ENCODE results near the gene SMPD3. TPM values are rescaled to one million over a fixed set of nuclear protein-coding genes. Genes with fewer than 3 reads are reported as not detected.

SMPD3 gene
- total and polyA plus RNA-seq, 12 donors, result 0.03 to 1.2 (median 0.22) TPM; not detected in 1

GRCh38 chr16:68470461-68471150, 22.3 kb upstream of the SMPD3 start:
- Histone ChIP-seq H3K9me3 (no peaks in the 10 kb centered on the region), H3K27me3 (no peaks in the 10 kb centered on the region), H3K4me1 (peaks cover 3 to 63% (median 50%) of the 10 kb centered on the region in 9 donors), H3K36me3 (no peaks in the 10 kb centered on the region), H3K4me3 (peak overlapping the region in 6 of 10 donors; percentile 12 to 40 (median 36)), H3K27ac (peak overlapping the region in 8 of 10 donors; percentile 31 to 82 (median 65))
- DNase-seq (peak in 1 of 2 donors; percentile 29), ATAC-seq (peak; percentile 56 to 87 (median 78))
- intact Hi-C loops (cut with DNase I), result loop anchor here in 1 of 10 donors (10.0 kb wide), 1 partner anchor 76 kb away; no protein-coding TSS in a partner anchor
- TF ChIP-seq, protein P1, sequence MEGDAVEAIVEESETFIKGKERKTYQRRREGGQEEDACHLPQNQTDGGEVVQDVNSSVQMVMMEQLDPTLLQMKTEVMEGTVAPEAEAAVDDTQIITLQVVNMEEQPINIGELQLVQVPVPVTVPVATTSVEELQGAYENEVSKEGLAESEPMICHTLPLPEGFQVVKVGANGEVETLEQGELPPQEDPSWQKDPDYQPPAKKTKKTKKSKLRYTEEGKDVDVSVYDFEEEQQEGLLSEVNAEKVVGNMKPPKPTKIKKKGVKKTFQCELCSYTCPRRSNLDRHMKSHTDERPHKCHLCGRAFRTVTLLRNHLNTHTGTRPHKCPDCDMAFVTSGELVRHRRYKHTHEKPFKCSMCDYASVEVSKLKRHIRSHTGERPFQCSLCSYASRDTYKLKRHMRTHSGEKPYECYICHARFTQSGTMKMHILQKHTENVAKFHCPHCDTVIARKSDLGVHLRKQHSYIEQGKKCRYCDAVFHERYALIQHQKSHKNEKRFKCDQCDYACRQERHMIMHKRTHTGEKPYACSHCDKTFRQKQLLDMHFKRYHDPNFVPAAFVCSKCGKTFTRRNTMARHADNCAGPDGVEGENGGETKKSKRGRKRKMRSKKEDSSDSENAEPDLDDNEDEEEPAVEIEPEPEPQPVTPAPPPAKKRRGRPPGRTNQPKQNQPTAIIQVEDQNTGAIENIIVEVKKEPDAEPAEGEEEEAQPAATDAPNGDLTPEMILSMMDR (IDR thresholded peaks at IDR 0.05), result no peak
- 40 to 49% methylated on average over 11 of the region's 11 CpGs for WGBS, 2 donors

- Histone ChIP-seq H3K36me3 (no peaks in the 10 kb centered on the region), H3K9me3 (no peaks in the 10 kb centered on the region), H3K27me3 (no peaks in the 10 kb centered on the region), H3K4me3 (peak overlapping the region in 7 of 10 donors; percentile 10 to 40 (median 36)), H3K4me1 (peaks cover 3 to 63% (median 50%) of the 10 kb centered on the region in 9 donors), H3K27ac (peak overlapping the region in 8 of 10 donors; percentile 31 to 82 (median 65))
- intact Hi-C loops (cut with DNase I), result loop anchor here in 1 of 10 donors (10.0 kb wide), 1 partner anchor 75 kb away; no protein-coding TSS in a partner anchor
- ATAC-seq (peak; percentile 8 to 48 (median 29)), DNase-seq (no peak)
- TF ChIP-seq, protein P1 (IDR thresholded peaks at IDR 0.05), result no peak
- WGBS, 2 donors, result 24 to 33% methylated on average over 11 of the region's 11 CpGs
These were observed 21.6 kb upstream of the SMPD3 start for GRCh38 chr16:68469796-68470460.

DNA sequence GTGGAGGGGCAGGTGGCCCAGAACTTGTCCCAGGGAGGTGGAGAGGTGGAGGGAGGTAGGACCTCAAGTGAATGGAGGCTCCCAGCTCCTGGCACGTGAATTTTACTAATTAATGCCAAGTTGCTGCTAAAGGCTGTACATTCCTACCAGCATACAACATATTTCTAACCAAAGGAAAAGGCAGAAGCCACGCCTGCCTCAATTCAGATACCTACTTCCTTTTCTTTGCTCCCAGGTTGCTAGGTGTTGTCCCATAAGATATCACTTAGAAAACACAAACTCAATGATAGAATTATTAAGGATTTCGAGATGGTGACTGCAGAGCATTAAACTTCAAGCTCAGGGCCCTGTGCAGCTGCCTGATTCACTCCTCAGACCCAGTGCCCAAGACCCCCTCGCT, 20.5 kb upstream of the SMPD3 start:
- intact Hi-C loops (cut with DNase I), result no loop called here
- Histone ChIP-seq H3K27ac (peak overlapping the region in 5 of 10 donors; percentile 3 to 82 (median 69)), H3K4me3 (no peak overlapping the region), H3K27me3 (no peaks in the 10 kb centered on the region), H3K36me3 (no peaks in the 10 kb centered on the region), H3K9me3 (no peaks in the 10 kb centered on the region), H3K4me1 (peaks cover 3 to 54% (median 40%) of the 10 kb centered on the region in 9 donors)
- WGBS, 2 donors, result 78 to 80% methylated on average over 4 of the region's 4 CpGs
- TF ChIP-seq, protein P1 (IDR thresholded peaks at IDR 0.05), result no peak
- ATAC-seq (no peak), DNase-seq (no peak)

DNA sequence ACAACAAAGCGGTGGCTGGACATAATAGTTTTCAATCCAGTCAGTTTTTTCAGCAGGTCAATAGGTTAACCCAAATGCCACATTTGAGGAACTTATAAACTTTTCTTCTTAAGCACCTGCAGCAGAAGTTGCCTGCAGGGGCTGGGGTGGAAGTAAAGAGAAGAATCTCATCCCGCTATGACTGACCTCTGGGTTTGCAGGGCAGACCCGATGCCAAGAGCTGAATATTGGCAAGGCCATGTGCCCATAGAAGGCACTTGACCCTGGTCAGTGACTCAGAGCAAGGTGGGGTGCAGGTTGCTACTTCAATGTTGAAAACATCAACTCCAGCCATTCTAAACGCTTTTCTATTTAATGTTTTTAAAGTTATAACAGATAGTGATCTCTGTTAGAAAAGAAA, 17.9 kb upstream of the SMPD3 start:
- intact Hi-C loops (cut with DNase I), result no loop called here
- H3K4me1 ChIP-seq, result peaks cover 3 to 37% (median 28%) of the 10 kb centered on the region in 9 donors
- peaks cover 0 to 9% (median 0%) of the 10 kb centered on the region in 11 donors for H3K9me3 ChIP-seq
- H3K36me3 ChIP-seq, result no peaks in the 10 kb centered on the region
- no peak overlapping the region for H3K27ac ChIP-seq
- DNase-seq (no peak), ATAC-seq (no peak)
- H3K27me3 ChIP-seq, result peaks cover 0 to 4% (median 0%) of the 10 kb centered on the region in 7 donors
- TF ChIP-seq, protein P1 (IDR thresholded peaks at IDR 0.05), result no peak
- no peak overlapping the region for H3K4me3 ChIP-seq
- 79% methylated on average over 4 of the region's 4 CpGs for whole genome bisulfite sequencing, 2 donors
